HCT116 (cell line): ENCODE data around the gene CAPS. TPM values are rescaled to one million over a fixed set of nuclear protein-coding genes. Genes with fewer than 3 reads are reported as not detected.

Experiments used
- ATAC-seq: fragments of 200-7000 bp; cut with Tn5 transposase; 2 replicates; pipeline ENCODE4 v1.9.1; 2020; ENCODE audit warnings: mild to moderate bottlenecking, moderate library complexity
- BruUV-seq: library from RNA; stranded (reverse); fragments of 400-500 nt; replicated peaks from 2 replicates; lab custom pipeline; 2021; lab: Mats Ljungman, UMichigan
- CTCF ChIA-PET: fragments of 300-600 bp; sonication (Branson Sonifier 250); formaldehyde crosslinking; loops from one replicate; lab custom pipeline; 2021; ENCODE audit warnings: antibody characterized with exemption; lab: Charles Lee
- POLR2A ChIA-PET: fragments of 300-600, 350-600 bp; sonication (Branson Sonifier 250); formaldehyde crosslinking; loops from one replicate; lab custom pipeline; 2021; ENCODE audit warnings: antibody characterized with exemption; lab: Charles Lee
- RAD21 ChIA-PET, 2 experiments: fragments of 300-600 bp; sonication (Branson Sonifier 250); formaldehyde crosslinking; loops; one replicate each; lab custom pipeline; 2023; ENCODE audit warnings: low total read pairs in 2 of 2; ENCODE audit not compliant: uncharacterized antibody in 2 of 2, unreplicated experiment in 2 of 2, low non-redundant PET in 1 of 2; lab: Charles Lee
- DNase-seq: peaks from one replicate; pipeline ENCODE4 v3.0.0-alpha.2; 2010; ENCODE audit warnings: low read depth, low spot score
- H2AFZ ChIP-seq: fragments of 200-600 bp; shearing (Covaris generic), sonication (generic); 2 replicates; pipeline ENCODE4 v1.6.1; 2017; ENCODE audit warnings: low read depth, mixed run types, mixed read lengths, antibody characterized with exemption, low read length; ENCODE audit not compliant: poor library complexity, severe bottlenecking
- H3K27ac ChIP-seq: 2 replicates; pipeline ENCODE4 v1.5.1; 2012; ENCODE audit warnings: low read depth, low read length
- H3K27me3 ChIP-seq: fragments of 200-600 bp; sonication (generic); 2 replicates; pipeline ENCODE4 v1.6.1; 2016; ENCODE audit warnings: mixed run types, low read length, mixed read lengths; ENCODE audit not compliant: insufficient read depth
- H3K36me3 ChIP-seq, 2 experiments: fragments of 200-500 bp in 1 of 2; fragments of 200-600 bp in 1 of 2; sonication (Bioruptor generic) in 1 of 2; sonication (generic) in 1 of 2; 2 replicates each; pipeline versions ENCODE4 v1.5.1 to v1.6.1; 2014 to 2016; ENCODE audit warnings: low read length in 2 of 2, inconsistent platforms in 1 of 2, mixed read lengths in 1 of 2, mixed run types in 1 of 2; ENCODE audit not compliant: insufficient read depth in 2 of 2, control insufficient read depth in 1 of 2
- H3K4me1 ChIP-seq, 2 experiments: fragments of 200-600 bp in 1 of 2; sonication (generic) in 1 of 2; 2 replicates each; pipeline versions ENCODE4 v1.5.1 to v1.6.1; 2012 to 2017; ENCODE audit warnings: low read length in 2 of 2, inconsistent platforms in 1 of 2, mild to moderate bottlenecking in 1 of 2, mixed read lengths in 1 of 2, mixed run types in 1 of 2, moderate library complexity in 1 of 2; ENCODE audit not compliant: insufficient read depth in 2 of 2, control insufficient read depth in 1 of 2
- H3K4me2 ChIP-seq: fragments of 200-600 bp; sonication (generic); 2 replicates; pipeline ENCODE4 v1.6.1; 2017; ENCODE audit warnings: mixed run types, low read length, mixed read lengths
- H3K4me3 ChIP-seq, 2 experiments: fragments of 200-600 bp in 1 of 2; sonication (generic) in 1 of 2; replicated peaks in 1 of 2; 2 replicates each; pipeline ENCODE4 v1.5.1; 2011 to 2016; ENCODE audit warnings: low read length in 2 of 2, control low read depth in 1 of 2, low read depth in 1 of 2, mild to moderate bottlenecking in 1 of 2, mixed read lengths in 1 of 2, mixed run types in 1 of 2
- H3K79me2 ChIP-seq: fragments of 200-600 bp; sonication (generic); 2 replicates; pipeline ENCODE4 v1.6.1; 2017; ENCODE audit warnings: mild to moderate bottlenecking, mixed run types, low read length, moderate library complexity, mixed read lengths; ENCODE audit not compliant: insufficient read depth
- H3K9ac ChIP-seq: fragments of 200-600 bp; sonication (generic); 2 replicates; pipeline ENCODE4 v1.6.1; 2016; ENCODE audit warnings: low read length, mixed read lengths
- H3K9me2 ChIP-seq: fragments of 200-600 bp; sonication (generic), shearing (Covaris generic); 2 replicates; pipeline ENCODE4 v1.6.1; 2017; ENCODE audit warnings: mixed run types, mild to moderate bottlenecking, moderate library complexity; ENCODE audit not compliant: insufficient read depth
- H3K9me3 ChIP-seq, 2 experiments: fragments of 200-500 bp in 1 of 2; fragments of 200-600 bp in 1 of 2; sonication (Bioruptor generic) in 1 of 2; sonication (generic) in 1 of 2; 2 replicates each; pipeline ENCODE4 v1.6.1; 2014 to 2017; ENCODE audit warnings: low read length in 2 of 2, mixed read lengths in 2 of 2, inconsistent platforms in 1 of 2, low read depth in 1 of 2, mild to moderate bottlenecking in 1 of 2, mixed run types in 1 of 2, moderate library complexity in 1 of 2; ENCODE audit not compliant: control insufficient read depth in 1 of 2, insufficient read depth in 1 of 2
- H4K20me1 ChIP-seq: fragments of 200-600 bp; sonication (generic), shearing (Covaris generic); 2 replicates; pipeline ENCODE4 v1.6.1; 2017; ENCODE audit warnings: mixed run types, mild to moderate bottlenecking, moderate library complexity; ENCODE audit not compliant: insufficient read depth
- CEBPB ChIP-seq: IDR thresholded peaks from 2 replicates; pipeline ENCODE4 v1.6.1; 2012; ENCODE audit warnings: low read depth
- EGR1 ChIP-seq: IDR thresholded peaks from 2 replicates; pipeline ENCODE4 v1.6.1; 2012; ENCODE audit warnings: low read depth
- ELF1 ChIP-seq: IDR thresholded peaks from 2 replicates; pipeline ENCODE4 v1.6.1; 2012; ENCODE audit warnings: low read depth, borderline replicate concordance
- EZH2phosphoT487 ChIP-seq: fragments of 200-600 bp; IDR thresholded peaks from 2 replicates; pipeline ENCODE4 v1.6.1; 2018; ENCODE audit warnings: antibody characterized with exemption, borderline replicate concordance
- FOSL1 ChIP-seq: IDR thresholded peaks from 2 replicates; pipeline ENCODE4 v1.6.1; 2012; ENCODE audit warnings: low read depth
- JUND ChIP-seq: IDR thresholded peaks from 2 replicates; pipeline ENCODE4 v1.6.1; 2012
- POLR2A ChIP-seq: IDR thresholded peaks from 2 replicates; pipeline ENCODE4 v1.7.0; 2011; ENCODE audit warnings: borderline replicate concordance; ENCODE audit not compliant: insufficient read depth, insufficient read length; ENCODE audit errors: extremely low read depth
- POLR2AphosphoS5 ChIP-seq: IDR thresholded peaks from 2 replicates; pipeline ENCODE4 v1.6.1; 2011; ENCODE audit warnings: mild to moderate bottlenecking, low read depth, low read length, moderate library complexity
- SP1 ChIP-seq: IDR thresholded peaks from 2 replicates; pipeline ENCODE4 v1.6.1; 2012; ENCODE audit warnings: low read depth
- TCF7L2 ChIP-seq: IDR thresholded peaks from 2 replicates; pipeline ENCODE4 v1.7.0; 2011; ENCODE audit warnings: borderline replicate concordance, inconsistent platforms; ENCODE audit not compliant: insufficient read depth, insufficient read length; ENCODE audit errors: extremely low read depth
- YY1 ChIP-seq: IDR thresholded peaks from 2 replicates; pipeline ENCODE4 v1.6.1; 2011; ENCODE audit warnings: low read length, low read depth, moderate library complexity, mild to moderate bottlenecking; ENCODE audit not compliant: insufficient replicate concordance; ENCODE audit errors: extremely low read depth
- ZBTB33 ChIP-seq: IDR thresholded peaks from 2 replicates; pipeline ENCODE4 v1.6.1; 2011; ENCODE audit warnings: mild to moderate bottlenecking, low read length, moderate library complexity; ENCODE audit not compliant: insufficient replicate concordance; ENCODE audit errors: extremely low read depth
- ZFX ChIP-seq: fragments of 450-650 bp; IDR thresholded peaks from 2 replicates; pipeline ENCODE4 v1.6.1; 2017
- intact Hi-C: fragments of 100-400 bp; cut with micrococcal nuclease; formaldehyde crosslinking; loops from 2 replicates; pipeline ENCODE4 v1.10.0; 2022
- total RNA-seq: library from RNA; stranded (reverse); gene quantifications from one replicate; pipeline ENCODE4 v1.2.1, GENCODE V29; 2021; ENCODE audit not compliant: unreplicated experiment
- TF ChIP-seq, protein P1 (sequence below): IDR thresholded peaks from 2 replicates; pipeline ENCODE4 v1.6.1; 2012
- TF ChIP-seq, protein P2 (sequence below): IDR thresholded peaks from 2 replicates; pipeline ENCODE4 v1.6.1; 2012

Gene CAPS
- total RNA-seq, 1 experiment from 2014 or later: 2.5 TPM

- ChIA-PET RAD21 (no interaction called here), POLR2A (no interaction called here), CTCF (interaction anchor here (2.1 kb wide), 1 partner anchor 17 kb away, joined by 7 read pairs; no protein-coding TSS in a partner anchor)
- Histone ChIP-seq H3K4me3 (no peak overlapping the region), H3K27ac (no peak overlapping the region), H2AFZ (no peak overlapping the region), H3K9me3 (no peaks in the 10 kb centered on the region), H3K4me1 (0 out of 4 replicates have a peak, but pooled peaks cover 0 to 2% of the 10 kb centered on the region in 2 experiments), H4K20me1 (peaks cover 13% of the 10 kb centered on the region; the same call in 1 of the 2 replicates), H3K27me3 (no peaks in the 10 kb centered on the region), H3K9me2 (no peaks in the 10 kb centered on the region), H3K79me2 (peaks cover 96% of the 10 kb centered on the region)
- DNase-seq: no peak
- BruUV-seq: no TSS peak
- TF ChIP-seq ZBTB33 (no peak), ZFX (no peak), SP1 (no peak), TCF7L2 (no peak), EZH2phosphoT487 (no peak), CEBPB (no peak), FOSL1 (no peak), ELF1 (no peak), EGR1 (no peak), YY1 (no peak), JUND (no peak), POLR2A (no peak), POLR2AphosphoS5 (no peak)
- TF ChIP-seq, protein P1, sequence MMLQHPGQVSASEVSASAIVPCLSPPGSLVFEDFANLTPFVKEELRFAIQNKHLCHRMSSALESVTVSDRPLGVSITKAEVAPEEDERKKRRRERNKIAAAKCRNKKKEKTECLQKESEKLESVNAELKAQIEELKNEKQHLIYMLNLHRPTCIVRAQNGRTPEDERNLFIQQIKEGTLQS: no peak
- TF ChIP-seq, protein P2, sequence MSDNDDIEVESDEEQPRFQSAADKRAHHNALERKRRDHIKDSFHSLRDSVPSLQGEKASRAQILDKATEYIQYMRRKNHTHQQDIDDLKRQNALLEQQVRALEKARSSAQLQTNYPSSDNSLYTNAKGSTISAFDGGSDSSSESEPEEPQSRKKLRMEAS: no peak
- TF ChIP-seq, all 23 proteins: peak for 0
- Histone ChIP-seq H3K4me2 (no peak overlapping the region), H3K36me3 (peaks cover 0 to 17% of the 10 kb centered on the region in 2 experiments; a peak in 1 of 4 replicates), H3K9ac (no peak overlapping the region)
- no peak for ATAC-seq
- intact Hi-C loops: no loop called here
Measured at GRCh38 chr19:5951338-5951861, 37.3 kb downstream of the CAPS start.
